Gastroesophageal sphincter (tissue), 4 donors: ENCODE results near the gene LRRC66. TPM values are rescaled to one million over a fixed set of nuclear protein-coding genes. Genes with fewer than 3 reads are reported as not detected.

Source experiments
- ATAC-seq: fragments of 150-250 bp; one replicate; pipeline ENCODE4 v1.9.1; 2016; ENCODE audit warnings: mild to moderate bottlenecking, moderate library complexity
- H3K27ac ChIP-seq, 4 donors: fragments of 200-600 bp; sonication (generic) in 3 of 4; 1 replicate in 3 of 4; 2 replicates in 1 of 4; pipeline ENCODE4 v1.5.1; 2016 to 2019
- H3K27me3 ChIP-seq: fragments of 200-600 bp; sonication (generic); one replicate; pipeline ENCODE4 v1.5.1; 2019
- H3K36me3 ChIP-seq, 2 donors: fragments of 200-600 bp; sonication (generic); one replicate each; pipeline ENCODE4 v1.5.1; 2019; ENCODE audit warnings: control low read depth in 1 of 2
- H3K4me1 ChIP-seq, 3 donors: fragments of 200-600 bp; sonication (generic); 1 replicate in 2 of 3; 2 replicates in 1 of 3; pipeline ENCODE4 v1.5.1; 2016 to 2019; ENCODE audit warnings: control low read depth in 2 of 3
- H3K4me3 ChIP-seq, 2 donors: fragments of 200-600 bp; sonication (generic); one replicate each; pipeline ENCODE4 v1.5.1; 2019; ENCODE audit warnings: mild to moderate bottlenecking in 1 of 2, moderate library complexity in 1 of 2
- H3K9me3 ChIP-seq, 3 donors: fragments of 200-600 bp; sonication (generic); one replicate each; pipeline ENCODE4 v1.5.1; 2017 to 2019; ENCODE audit warnings: control low read depth in 2 of 3
- CTCF ChIP-seq, 4 experiments: fragments of 200-600 bp in 2 of 4; fragments of 450-650 bp in 2 of 4; sonication (generic) in 1 of 4; IDR thresholded peaks; one replicate each; pipeline ENCODE4 v1.5.1; 2017 to 2019; ENCODE audit warnings: antibody characterized with exemption in 4 of 4, mild to moderate bottlenecking in 2 of 4, moderate library complexity in 2 of 4
- EP300 ChIP-seq: sonication (generic); formaldehyde crosslinking; IDR thresholded peaks from one replicate; pipeline ENCODE4 v1.6.1; 2017; ENCODE audit warnings: antibody characterized with exemption, mild to moderate bottlenecking
- POLR2A ChIP-seq, 2 donors: fragments of 450-650 bp; IDR thresholded peaks; one replicate each; pipeline ENCODE4 v1.6.1; 2017; ENCODE audit warnings: antibody characterized with exemption in 2 of 2, mild to moderate bottlenecking in 2 of 2, moderate library complexity in 1 of 2
- POLR2AphosphoS5 ChIP-seq: sonication (generic); formaldehyde crosslinking; IDR thresholded peaks from one replicate; pipeline ENCODE4 v1.6.1; 2017; ENCODE audit warnings: antibody characterized with exemption
- WGBS, 2 donors: methylation state at CpG; one replicate each; pipeline ENCODE4 v1.1.5; 2018; ENCODE audit warnings: low coverage in 1 of 2; 5-methylcytosine and 5-hydroxymethylcytosine counted together
- total RNA-seq, 4 donors: library from RNA; depleted of rRNA; stranded (reverse); fragments of >200 nt; gene quantifications; one replicate each; pipeline ENCODE4 v1.1.0, GENCODE V29; 2016

LRRC66 gene
- total RNA-seq, 4 donors from 2014 or later, result 0.10 to 1.4 (median 0.36) TPM

GRCh38 chr4:52016981-52017380 is 3.2 kb downstream of the LRRC66 start:
- H3K27ac ChIP-seq, result no peak overlapping the region
- H3K9me3 ChIP-seq, result no peaks in the 10 kb centered on the region
- 63 to 81% methylated on average over 3 of the region's 3 CpGs for WGBS, 2 donors

GRCh38 chr4:52015366-52015765 is 4.8 kb downstream of the LRRC66 start:
- Histone ChIP-seq H3K9me3 (no peaks in the 10 kb centered on the region), H3K36me3 (peaks cover 0 to 37% of the 10 kb centered on the region in 2 donors), H3K4me3 (no peak overlapping the region), H3K27ac (no peak overlapping the region), H3K4me1 (no peaks in the 10 kb centered on the region), H3K27me3 (no peaks in the 10 kb centered on the region)
- 66 to 73% methylated on average over 7 of the region's 7 CpGs for WGBS, 2 donors
- no peak for ATAC-seq
- TF ChIP-seq POLR2A (IDR thresholded peaks at IDR 0.05) (no peak), EP300 (no peak), POLR2AphosphoS5 (no peak), CTCF (IDR thresholded peaks at IDR 0.05) (no peak)

More at GRCh38 chr4:52016981-52017380, 3.2 kb downstream of the LRRC66 start:
- TF ChIP-seq POLR2AphosphoS5, result no peak
- no peak for TF ChIP-seq EP300
- TF ChIP-seq CTCF (IDR thresholded peaks at IDR 0.05), result no peak
- TF ChIP-seq POLR2A (IDR thresholded peaks at IDR 0.05), result no peak
- Histone ChIP-seq H3K36me3 (peaks cover 0 to 33% of the 10 kb centered on the region in 2 donors), H3K4me3 (no peak overlapping the region), H3K4me1 (no peaks in the 10 kb centered on the region), H3K27me3 (no peaks in the 10 kb centered on the region)
- no peak for ATAC-seq

DNA sequence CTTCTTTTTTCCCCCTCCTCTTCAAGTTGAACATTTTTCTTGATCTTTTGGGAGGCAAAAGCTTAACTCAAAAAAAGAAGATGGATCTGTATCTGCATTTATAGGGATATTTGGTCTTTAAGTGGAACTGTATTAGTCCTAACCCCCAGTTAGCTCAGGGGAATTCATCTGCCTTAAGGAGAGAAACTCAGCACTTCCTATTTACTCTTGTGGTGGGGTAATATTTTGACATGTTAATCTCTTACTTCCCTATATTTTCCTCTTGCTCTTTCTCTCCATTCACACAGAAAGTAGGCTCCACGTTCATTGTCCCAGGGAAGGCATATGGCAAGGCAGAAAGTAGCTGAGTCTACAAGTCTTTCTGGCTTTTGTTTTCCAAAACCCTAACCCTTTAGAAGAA is 5.3 kb downstream of the LRRC66 start:
- no peaks in the 10 kb centered on the region for H3K9me3 ChIP-seq
- H3K27me3 ChIP-seq, result no peaks in the 10 kb centered on the region
- no peaks in the 10 kb centered on the region for H3K4me1 ChIP-seq
- peaks cover 0 to 33% of the 10 kb centered on the region in 2 donors for H3K36me3 ChIP-seq
- no peak overlapping the region for H3K4me3 ChIP-seq
- TF ChIP-seq CTCF (IDR thresholded peaks at IDR 0.05) (no peak), EP300 (no peak), POLR2AphosphoS5 (no peak), POLR2A (IDR thresholded peaks at IDR 0.05) (no peak)
- no peak overlapping the region for H3K27ac ChIP-seq
- ATAC-seq, result no peak
- 27 to 67% methylated on average over 1 of the region's 1 CpG for WGBS, 2 donors

DNA sequence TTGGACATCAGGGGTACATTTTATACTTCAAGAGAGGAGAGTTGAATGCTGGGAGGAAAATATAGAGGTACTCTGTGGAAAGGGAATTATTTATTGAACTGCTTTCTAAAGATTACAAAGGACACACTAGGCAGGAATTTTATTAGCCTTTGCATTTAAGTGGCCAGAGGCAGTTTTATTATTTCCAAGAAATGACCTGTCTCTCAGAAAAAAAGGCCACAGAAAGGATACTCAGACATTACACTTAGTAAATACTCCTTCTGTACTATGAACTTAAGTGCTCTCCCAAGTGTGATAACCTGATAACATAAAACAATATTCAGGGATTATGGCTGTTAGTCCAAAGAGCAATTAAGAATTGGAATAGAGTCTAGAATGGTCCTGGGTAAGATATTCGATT is 7.5 kb downstream of the LRRC66 start:
- Histone ChIP-seq H3K4me1 (no peaks in the 10 kb centered on the region), H3K4me3 (no peak overlapping the region), H3K27ac (no peak overlapping the region), H3K9me3 (no peaks in the 10 kb centered on the region), H3K27me3 (no peaks in the 10 kb centered on the region), H3K36me3 (peaks cover 0 to 36% of the 10 kb centered on the region in 2 donors)
- 88 to 89% methylated on average over 1 of the region's 1 CpG for WGBS, 2 donors
- ATAC-seq, result no peak
- TF ChIP-seq EP300 (no peak), CTCF (IDR thresholded peaks at IDR 0.05) (no peak), POLR2AphosphoS5 (no peak), POLR2A (IDR thresholded peaks at IDR 0.05) (no peak)

- H3K4me1 ChIP-seq, result no peaks in the 10 kb centered on the region
- TF ChIP-seq CTCF (IDR thresholded peaks at IDR 0.05), result no peak
- no peak for TF ChIP-seq POLR2A (IDR thresholded peaks at IDR 0.05)
- TF ChIP-seq POLR2AphosphoS5, result no peak
- no peak for TF ChIP-seq EP300
- WGBS, 2 donors, result 94 to 95% methylated on average over 2 of the region's 2 CpGs
- no peak overlapping the region for H3K27ac ChIP-seq
- H3K36me3 ChIP-seq, result peaks cover 0 to 39% of the 10 kb centered on the region in 2 donors
- H3K27me3 ChIP-seq, result no peaks in the 10 kb centered on the region
- no peaks in the 10 kb centered on the region for H3K9me3 ChIP-seq
- H3K4me3 ChIP-seq, result no peak overlapping the region
- no peak for ATAC-seq
These were observed 9.2 kb downstream of the LRRC66 start for GRCh38 chr4:52010986-52011385.
